ENCODE data around the gene MCRS1.
"Not testable (repeated sequence)": the region's sequence is repeated elsewhere in the genome, so short reads cannot be mapped to it uniquely, and the experiment has no call there.

Gene MCRS1, protein sequence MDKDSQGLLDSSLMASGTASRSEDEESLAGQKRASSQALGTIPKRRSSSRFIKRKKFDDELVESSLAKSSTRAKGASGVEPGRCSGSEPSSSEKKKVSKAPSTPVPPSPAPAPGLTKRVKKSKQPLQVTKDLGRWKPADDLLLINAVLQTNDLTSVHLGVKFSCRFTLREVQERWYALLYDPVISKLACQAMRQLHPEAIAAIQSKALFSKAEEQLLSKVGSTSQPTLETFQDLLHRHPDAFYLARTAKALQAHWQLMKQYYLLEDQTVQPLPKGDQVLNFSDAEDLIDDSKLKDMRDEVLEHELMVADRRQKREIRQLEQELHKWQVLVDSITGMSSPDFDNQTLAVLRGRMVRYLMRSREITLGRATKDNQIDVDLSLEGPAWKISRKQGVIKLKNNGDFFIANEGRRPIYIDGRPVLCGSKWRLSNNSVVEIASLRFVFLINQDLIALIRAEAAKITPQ

DNA sequence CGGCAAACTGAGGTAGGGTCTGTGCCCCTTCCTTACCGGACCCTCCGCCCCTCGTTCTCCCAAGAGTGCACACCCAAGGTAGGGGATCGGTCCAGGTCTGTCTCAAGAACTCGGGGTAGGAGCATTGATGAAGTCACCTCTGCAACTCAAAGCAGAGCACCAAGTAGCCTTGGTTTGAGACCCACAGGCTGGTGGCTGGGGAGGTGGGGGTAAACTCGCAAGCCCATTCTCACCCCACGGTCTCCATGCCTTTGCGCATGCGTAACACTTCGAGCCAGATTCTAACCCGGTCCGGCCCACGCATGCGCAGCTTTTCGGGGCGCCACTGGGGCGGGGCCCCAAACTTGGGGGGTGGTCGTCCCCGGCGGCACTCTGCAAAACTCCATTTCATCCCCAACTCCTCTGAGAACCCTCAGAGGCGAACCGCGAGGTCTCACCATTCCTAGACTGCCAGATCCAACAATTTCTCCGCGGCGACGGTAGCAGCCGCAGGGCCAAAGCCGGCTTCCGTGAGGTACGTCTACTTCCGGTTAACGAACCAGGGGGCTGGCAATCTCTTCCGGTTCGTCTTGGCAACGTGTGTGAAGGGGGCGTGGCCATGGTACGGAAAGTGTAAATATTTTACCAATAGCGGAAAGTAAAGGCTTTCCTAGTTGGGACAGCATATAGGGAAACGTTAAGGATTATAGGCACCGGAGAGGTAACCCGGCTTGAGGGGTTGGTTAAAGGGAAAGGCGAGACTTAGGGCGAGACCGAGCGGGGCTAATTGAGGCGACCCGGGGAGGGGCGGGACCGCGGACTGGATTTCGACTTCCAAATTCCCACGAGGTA is at the start of gene MCRS1:
Gene MCRS1 (minus strand): TSS at position 532 of the 831 bp plus-strand sequence. CDS start 1,411 bp downstream, outside the sequence.
- peak; percentile 76 to 85 (median 78) for DNase-seq (ENCODE audit: low read depth in 3 of 3)

DNA sequence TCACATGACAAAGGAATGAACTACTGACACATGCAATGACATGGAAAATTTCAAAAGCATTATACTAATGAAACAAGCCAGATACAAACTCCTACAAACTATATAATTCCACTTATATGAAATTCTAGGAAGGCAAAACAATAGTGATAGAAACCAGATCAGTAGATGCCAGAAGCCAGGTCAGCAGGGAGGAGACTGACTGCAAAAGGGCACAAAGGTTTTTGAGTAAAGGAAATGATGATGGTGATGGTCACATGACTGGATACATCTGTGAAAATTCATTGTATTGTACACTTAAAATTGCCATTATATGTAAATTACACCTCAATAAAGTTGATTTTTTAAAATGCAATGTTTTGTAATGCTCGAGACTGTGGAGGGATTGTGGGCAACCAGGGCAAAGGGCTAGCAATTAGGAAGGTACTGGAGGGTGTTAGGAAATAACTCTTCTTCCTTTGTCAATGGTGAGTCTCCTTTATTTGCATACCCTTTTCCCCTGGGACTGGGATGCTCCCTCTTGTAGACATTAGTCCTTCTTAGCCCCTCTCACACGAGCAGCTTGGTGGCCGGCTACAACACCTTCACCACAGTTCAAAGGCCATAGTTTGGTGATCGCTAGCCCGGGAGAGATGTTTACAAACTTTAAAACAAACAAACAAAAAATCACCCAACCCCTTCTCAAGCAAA is 48.7 kb upstream of the MCRS1 start:
- no peak for DNase-seq (ENCODE audit: low read depth in 3 of 3)

DNA sequence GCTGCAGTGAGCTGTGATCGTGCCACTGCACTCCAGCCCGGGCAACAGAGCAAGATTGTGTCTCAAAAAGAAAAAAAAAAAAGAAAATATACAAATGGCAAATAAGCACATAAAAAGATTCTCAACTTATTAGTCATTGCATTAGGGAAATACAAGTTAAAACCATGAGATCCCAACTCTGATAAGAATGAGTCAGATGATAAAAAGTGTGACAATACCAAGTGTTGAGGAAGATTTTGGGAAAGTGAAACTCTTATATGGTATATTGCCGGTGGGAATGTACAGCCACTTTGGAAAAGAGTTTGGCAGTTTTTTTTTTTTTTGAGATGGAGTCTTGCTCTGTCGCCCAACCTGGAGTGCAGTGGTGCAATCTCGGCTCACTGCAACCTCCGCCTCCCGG is 47.8 kb upstream of the MCRS1 start:
- DNase-seq (ENCODE audit: low read depth in 3 of 3) = no peak

DNA sequence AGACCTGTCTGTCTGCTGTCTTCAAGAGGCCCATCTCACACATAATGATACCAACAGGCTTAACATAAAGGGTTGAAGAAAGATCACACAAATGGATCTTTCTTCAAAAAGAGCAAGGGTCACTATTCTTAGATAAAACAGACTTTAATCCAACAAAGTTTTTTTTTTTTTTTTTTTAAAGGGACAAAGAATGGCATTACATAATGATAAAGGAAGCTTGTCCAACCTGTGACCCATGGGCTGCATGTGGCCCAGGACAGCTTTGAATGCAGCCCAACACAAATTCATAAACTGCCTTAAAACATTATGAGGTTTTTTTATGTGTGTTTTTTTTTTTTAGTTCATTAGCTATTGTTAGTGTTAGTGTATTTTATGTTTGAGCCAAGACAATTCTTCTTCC is 44.3 kb upstream of the MCRS1 start:
- no peak for DNase-seq (ENCODE audit: low read depth in 3 of 3)

DNA sequence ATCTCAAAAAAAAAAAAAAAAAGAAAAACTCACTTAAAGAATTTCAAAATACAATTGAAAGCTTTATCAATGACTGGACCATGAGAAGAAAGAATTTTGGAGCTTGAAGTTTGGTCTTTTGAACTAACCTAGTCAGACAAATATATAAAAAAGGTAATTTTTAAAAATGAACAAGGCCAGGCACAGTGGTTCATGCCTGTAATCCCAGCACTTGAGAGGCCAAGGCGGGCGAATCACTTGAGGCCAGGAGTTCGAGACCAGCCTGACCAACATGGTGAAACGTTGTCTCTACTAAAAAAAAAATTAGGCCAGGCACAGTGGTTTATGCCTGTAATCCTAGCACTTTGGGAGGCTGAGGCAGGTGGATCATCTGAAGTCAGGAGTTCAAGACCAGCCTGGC is 42.8 kb upstream of the MCRS1 start:
- DNase-seq (ENCODE audit: low read depth in 3 of 3) = not testable (repeated sequence)

DNA sequence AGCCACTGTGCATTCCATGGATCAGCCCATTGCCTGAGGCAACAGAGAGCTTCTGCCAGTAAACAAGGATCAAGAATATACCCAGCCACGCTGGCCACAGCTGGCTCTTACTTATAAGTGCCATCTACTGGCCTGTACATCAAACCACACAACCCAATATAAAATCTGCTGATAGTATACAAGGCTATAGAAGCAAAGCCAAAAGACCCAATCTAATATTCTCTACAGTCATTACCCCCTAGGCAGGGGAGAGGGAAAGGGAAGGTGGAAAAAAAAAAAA is 41.9 kb upstream of the MCRS1 start:
- DNase-seq (ENCODE audit: low read depth in 3 of 3) = no peak

DNA sequence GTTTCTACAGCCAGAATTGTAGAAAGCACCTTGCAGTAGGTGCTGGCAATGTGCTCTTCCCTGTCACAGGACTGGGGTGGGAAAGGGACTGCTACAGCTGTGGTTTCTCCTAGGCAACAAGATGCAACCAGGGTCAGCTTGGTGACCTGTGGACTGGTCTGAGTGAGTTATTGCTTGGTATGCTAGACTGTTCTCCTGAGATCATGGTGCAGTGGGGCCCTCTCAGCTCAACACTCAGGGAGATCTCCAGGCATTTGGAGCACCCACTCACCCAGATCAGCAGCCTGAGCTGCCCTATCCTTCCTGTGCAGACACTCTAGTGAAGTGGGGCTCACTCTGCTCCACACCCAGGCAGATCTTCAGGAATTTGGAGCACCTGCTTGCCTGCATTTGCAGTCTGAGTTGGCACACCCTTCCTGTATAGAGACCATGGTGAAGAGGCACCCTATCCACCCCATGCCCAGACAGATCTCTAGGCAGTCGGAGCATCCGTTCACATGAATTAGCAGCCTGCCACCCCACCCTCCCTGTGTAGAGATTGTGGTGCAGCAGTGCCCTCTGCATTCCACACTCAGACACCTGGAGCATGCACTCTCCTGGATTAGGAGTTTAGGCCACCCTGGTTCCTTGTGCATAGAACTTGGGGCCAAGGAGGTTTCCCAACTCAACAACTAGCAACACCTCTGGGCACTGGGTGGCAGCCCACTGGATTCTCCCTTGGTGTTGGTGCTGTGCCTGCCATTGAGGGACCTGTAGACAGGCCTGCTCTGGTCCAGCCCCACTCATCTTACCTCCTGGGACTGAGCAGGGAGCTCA is 41.3 kb upstream of the MCRS1 start:
- DNase-seq (ENCODE audit: low read depth in 3 of 3) = no peak

DNA sequence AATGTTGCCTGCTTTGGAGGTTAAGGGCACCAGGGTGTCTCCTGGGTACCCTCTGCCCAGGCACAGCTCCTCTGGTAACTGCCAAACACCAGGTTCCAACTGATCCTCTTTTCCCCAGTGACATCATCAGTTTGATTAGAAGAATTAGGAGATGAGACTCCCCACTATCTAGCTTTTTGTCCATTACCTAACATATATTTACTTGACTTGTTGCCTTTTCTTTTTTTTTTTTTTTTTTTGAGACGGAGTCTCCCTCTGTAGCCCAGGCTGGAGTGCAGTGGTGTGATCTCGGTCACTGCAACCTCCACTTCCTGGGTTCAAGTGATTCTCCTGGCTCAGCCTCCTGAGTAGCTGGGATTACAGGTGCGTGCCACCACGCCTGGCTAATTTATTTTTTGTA is 37.6 kb upstream of the MCRS1 start, which contains the start of gene FAM186B:
Gene FAM186B (minus strand): TSS at position 101 of the 400 bp plus-strand sequence. CDS start 162 bp downstream, outside the sequence.
- DNase-seq (ENCODE audit: low read depth in 3 of 3) = not testable (repeated sequence)

DNA sequence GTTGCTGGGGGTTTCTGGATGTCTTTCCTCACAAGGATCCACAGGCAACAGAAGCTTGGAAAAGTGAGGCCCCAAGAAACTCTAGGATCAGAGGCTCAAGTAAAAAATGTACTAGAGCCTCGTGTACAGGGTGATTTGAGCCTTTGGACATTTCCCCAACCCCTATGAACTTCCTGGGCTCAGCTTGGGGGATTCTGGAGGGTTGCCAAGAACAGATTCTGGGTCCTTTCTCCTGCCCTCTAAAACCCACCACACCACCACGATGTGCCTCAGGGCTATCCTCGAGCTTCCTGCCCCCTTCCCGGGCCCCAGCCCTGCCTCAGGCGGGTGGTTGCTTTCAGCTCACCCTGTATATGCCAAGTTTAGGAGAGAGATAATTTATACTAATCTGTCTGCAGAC is 36.9 kb upstream of the MCRS1 start:
- DNase-seq (ENCODE audit: low read depth in 3 of 3) = no peak

DNA sequence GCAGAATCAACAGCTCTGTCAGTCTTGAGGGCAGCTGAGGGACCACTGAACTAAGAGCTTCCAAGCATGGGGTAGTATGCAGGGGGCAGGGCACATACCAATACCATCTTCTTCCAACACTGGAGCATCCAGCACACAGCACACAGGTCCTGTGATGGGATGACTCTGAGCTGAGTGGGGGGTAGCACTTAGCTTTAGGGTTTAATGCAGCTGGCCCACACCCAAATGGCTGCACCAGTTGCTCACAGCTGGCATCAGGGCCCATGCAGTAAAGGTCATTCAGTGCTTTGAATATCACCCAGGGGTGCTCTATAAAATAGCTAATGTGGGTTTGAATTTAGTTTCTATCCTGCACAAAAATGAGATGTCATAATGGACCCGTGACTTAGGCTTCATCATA is 35.8 kb upstream of the MCRS1 start:
- DNase-seq (ENCODE audit: low read depth in 3 of 3) = no peak

DNA sequence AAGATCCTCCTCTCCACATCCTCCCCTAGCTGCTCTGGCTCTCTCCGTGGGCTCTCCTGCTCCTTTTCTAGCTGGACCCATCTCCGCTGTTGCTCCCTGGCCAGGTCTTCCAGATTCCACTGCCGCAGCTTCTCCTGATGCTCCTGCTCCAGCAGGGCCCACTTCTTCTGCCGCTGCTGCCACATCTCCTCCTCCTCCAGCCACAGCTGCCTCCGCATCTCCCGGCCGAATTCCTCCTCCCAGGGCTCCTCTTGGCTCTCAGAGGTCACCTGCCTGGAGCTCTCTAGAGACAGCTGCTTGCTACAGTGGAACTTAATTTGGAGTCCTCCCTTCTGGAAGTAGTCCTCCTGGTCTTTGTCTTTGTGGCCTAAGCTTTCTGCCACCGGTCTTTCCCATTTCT is 32.0 kb upstream of the MCRS1 start:
- no peak for DNase-seq (ENCODE audit: low read depth in 3 of 3)

DNA sequence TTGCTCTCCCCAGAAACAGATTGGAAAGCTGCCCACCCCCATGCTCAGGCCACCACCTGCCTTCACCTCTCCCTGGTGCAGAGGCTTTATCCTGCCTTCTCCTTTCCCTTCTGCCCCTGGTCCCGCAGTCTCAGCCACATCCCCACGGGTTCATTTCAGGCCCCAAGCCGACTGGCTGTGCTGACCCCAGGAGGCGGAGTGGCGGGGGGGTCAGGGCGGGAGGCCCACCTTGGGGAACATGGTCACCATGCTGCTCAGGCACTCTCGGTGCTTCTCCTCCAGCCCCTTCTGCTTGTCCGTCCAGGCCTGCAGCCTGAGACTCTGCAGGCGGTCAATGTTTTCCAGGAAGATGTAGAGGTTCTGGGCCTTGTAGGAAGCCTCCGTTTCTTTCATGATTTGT is 30.6 kb upstream of the MCRS1 start:
- no peak for DNase-seq (ENCODE audit: low read depth in 3 of 3)

DNA sequence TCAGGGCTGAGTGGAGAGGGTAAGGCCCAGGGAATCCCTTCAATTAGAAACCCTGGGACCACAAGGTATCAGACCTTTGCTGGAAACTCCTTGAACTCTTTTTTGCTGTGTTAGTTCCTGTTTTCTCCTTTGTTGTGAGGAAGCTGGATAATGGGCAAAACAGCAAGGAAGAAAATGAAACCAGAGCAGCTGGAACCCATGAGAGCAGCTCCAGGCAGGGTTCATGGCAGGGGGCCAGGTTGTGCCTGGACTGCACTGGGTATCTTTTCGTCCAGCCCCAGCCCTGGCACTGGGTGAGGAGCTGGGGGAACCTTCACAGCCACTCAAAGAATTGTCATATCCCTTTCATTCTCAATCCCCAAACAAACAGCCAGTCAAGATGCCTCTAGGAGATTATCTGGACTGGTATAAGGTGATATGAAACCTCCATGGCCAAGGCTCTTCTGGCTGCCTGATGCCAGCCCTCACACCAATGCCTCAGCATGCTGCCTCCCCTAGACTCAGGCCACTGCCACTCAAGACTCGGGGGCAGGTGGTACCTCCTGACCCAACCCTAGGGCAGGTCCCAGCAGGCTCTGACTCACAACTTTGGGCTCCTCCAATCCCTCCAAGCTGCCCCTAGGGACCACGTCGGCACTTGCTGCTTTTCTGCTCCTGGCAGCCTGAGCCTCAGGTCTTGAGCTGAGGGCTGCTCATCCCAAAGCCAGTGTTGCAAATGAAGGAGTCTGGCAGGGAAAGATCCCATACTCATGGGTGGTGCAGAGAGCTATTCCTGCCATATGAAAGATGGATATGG is 21.0 kb upstream of the MCRS1 start:
- no peak for DNase-seq (ENCODE audit: low read depth in 3 of 3)

DNA sequence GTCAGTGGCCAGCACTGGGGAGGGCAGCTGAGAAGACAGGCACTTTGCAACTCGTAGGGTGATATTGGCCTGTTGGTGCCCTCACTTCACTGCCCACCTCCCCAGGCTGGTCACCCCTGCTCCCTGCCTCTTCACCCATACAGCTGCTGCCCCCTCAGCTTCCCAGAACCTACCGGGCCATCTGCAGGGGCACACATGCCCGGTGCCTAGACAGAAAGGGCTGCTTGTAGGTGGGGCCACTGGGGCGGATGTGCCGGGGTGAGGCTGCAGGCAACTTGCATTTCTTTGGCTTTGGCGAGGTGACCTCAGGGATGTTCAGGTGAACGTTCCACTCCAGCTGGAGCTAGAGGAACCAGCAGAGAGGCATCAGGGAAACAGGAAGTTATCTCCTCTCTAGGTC is 20.3 kb upstream of the MCRS1 start:
- DNase-seq (ENCODE audit: low read depth in 3 of 3) = no peak

DNA sequence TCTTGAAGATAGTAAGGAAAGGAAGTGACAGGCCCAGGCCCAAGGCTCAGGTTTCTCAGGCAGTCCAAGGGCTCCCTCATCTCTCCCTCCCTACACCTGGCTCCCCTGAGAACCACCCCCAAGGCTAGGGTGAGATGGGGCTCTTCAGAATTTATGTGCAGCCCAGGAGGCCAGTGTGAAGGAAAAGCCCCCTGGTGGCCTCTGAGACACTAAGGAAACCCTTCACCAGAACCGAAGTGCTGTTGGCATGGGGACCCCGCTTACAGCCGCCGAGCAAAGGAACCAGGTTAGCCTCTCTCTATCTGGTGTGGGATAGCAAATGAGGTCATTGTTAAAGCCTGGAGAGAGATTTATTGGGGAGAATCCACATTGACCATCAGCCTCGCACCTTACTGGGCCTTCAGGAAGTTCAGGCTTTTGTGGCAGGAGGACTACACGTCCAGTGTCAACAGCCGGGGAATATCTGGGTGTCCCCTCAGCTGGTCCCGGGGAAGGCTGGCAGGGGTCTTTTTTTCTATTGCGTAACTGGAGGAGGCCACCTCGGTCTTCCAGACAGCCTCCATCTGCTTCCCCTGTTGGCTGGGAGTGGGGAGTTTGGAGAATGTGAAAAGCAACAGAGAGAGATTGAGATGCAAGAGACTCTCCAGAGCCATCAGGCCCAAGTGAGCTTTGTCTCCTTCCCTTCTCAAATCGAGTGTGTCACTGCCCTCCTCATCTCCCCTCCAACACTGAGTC is 19.4 kb upstream of the MCRS1 start:
- DNase-seq (ENCODE audit: low read depth in 3 of 3) = no peak

DNA sequence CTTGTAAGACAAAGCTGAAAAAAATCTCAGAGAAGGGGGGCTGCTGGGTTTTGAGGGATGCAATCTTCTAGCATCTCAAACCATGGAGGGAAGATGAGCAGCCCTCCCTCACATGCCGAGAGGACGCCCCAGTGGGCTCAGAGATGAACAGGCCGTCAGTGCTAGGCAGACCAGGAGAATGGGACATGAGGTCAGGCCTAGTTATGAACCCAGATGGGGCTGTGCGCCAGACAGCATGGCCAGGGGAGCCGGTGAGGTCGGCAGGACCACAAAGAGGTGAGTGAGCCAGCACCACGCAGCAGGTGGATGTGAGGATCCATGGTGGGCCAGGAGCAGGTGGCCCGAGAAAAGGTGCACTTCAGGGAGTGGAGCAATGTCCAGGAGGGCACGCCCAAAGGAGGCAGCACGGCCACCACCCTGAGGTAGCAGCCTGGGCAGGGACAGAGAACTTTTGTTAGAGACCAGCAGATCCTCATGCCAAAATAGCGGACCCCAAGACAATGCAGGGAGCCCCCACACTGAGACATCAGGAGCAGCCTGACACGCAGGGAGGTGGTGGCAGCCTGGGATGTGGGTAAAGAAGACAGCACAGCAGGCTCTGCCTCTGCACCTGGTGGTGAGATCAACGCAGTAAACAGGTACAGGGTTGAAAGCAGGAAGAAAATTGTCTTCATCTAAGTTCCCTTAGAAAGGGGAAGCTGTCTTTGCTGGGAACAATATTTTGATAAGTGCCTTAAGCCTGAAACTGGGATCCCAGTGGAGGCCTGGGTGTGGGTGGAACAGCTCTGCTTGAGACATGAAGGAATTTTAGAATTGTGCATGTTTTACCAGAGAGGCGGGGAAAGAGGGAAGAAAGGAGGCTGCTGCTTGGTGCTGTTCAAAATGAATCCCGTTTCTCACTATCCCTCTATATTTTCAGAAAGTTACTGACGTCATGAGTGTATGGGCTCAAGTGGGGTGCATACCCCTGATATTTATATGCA is 17.8 kb upstream of the MCRS1 start:
- DNase-seq (ENCODE audit: low read depth in 3 of 3) = no peak

DNA sequence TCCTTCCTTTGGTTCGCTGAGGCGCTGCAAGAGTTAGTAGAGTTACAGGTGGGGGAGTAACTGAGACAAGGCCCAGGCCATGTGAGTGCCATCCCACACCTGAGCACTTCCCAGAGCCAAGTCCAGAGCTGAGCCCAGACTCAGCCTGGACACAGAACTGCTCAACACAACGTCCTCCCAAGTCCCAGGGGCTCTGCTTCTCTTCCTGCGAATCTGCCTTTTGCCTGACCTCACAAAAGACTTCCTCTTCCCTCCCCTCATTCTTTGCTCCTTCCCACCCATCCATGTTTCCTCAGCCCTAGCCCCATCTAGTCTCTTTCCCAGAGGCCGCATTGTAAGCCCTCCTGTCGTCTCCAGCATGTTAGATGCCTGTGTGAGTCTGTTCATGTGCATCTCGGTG is 16.6 kb upstream of the MCRS1 start:
- DNase-seq (ENCODE audit: low read depth in 3 of 3) = no peak

DNA sequence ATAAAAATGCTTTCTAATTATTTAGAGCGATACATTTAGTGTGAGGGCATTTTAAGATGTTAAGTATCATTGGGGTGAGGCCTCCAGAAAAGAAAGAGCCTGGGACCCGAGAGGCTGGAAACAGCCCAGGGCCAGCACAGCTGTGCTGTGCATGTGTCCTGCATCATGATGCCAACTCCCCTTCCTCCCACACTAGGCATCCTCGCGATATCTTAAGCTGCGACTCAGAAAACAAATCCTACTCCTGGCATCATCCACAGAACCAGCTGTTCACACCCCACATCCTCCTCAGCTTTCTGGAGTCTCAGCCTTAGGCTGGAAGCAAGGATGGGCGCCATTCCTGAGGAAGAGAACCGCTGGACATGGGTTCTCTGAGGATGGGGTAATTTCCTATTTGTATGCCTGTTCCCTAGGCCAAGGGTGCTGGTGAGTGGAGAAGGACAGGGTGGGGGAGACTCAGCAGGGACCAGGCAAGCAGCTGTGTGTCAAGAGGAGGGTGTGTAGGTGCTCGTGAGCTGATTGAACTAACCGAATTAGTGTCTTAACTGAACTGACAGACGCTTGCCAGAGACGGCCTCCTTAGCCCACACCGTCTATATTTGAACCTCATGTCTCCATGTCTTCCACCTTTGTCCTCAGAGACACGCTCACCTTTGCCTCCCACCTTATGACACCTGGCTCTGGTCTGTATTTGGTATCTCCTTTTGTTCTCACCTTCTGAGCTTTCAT is 15.6 kb upstream of the MCRS1 start:
- DNase-seq (ENCODE audit: low read depth in 3 of 3) = no peak

Measured in stimulated activated CD4-positive, alpha-beta T cell treated with anti-CD3 and anti-CD28 coated beads, TNF-alpha, amount 100 ng/mL, for 48 hours (primary cell).